Measurements from ENCODE around the gene PBX1. TPM values are rescaled to one million over a fixed set of nuclear protein-coding genes. Genes with fewer than 3 reads are reported as not detected.

PBX1 gene
- total RNA-seq, 4 donors from 2014 or later, result 14.4 to 34.6 (median 22.0) TPM

DNA sequence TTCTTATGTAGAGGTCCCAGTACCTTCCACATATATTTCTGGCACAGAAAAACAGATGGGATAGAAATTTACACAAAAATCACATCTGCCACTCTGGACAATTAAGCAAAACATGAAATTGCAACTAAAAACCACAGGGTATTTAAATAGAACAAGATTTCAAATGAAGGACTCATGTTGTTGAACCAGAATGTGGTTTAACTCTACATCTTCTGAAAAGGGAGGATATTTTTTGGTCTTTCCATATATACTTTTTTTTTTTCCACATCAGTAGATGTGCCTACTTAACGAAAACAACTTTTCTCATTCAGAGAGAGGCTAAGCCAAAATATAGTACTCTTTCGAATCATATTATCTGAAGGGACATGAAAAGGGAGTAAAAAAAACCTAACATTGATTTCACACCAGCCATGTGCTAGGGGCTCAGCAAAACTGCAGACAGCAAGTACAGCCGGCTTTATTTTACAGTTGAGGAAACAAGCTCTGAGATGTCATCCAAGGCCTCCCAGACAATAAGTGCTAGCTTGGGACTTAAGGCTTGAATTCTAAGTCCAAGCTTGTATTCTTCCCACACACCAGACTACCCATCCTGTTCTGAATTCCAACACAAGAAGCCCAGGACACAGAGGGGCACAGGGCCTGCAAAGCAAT, 208.9 kb downstream of the PBX1 start:
- H3K4me1 ChIP-seq, result peaks cover 44% of the 10 kb centered on the region
- H3K9me3 ChIP-seq, result no peaks in the 10 kb centered on the region
- 63% methylated on average over 3 of the region's 3 CpGs for WGBS
- H3K36me3 ChIP-seq, result no peaks in the 10 kb centered on the region
- H3K27ac ChIP-seq, result peak overlapping the region; percentile 42
- no peaks in the 10 kb centered on the region for H3K27me3 ChIP-seq
- H3K4me3 ChIP-seq, result no peak overlapping the region
- DNase-seq (ENCODE audit: low spot score in 2 of 2), result no peak
- TF ChIP-seq, protein P1, sequence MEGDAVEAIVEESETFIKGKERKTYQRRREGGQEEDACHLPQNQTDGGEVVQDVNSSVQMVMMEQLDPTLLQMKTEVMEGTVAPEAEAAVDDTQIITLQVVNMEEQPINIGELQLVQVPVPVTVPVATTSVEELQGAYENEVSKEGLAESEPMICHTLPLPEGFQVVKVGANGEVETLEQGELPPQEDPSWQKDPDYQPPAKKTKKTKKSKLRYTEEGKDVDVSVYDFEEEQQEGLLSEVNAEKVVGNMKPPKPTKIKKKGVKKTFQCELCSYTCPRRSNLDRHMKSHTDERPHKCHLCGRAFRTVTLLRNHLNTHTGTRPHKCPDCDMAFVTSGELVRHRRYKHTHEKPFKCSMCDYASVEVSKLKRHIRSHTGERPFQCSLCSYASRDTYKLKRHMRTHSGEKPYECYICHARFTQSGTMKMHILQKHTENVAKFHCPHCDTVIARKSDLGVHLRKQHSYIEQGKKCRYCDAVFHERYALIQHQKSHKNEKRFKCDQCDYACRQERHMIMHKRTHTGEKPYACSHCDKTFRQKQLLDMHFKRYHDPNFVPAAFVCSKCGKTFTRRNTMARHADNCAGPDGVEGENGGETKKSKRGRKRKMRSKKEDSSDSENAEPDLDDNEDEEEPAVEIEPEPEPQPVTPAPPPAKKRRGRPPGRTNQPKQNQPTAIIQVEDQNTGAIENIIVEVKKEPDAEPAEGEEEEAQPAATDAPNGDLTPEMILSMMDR (IDR thresholded peaks at IDR 0.05), result no peak
- TF ChIP-seq EP300 (IDR thresholded peaks at IDR 0.05) (no peak), POLR2AphosphoS5 (IDR thresholded peaks at IDR 0.05) (no peak), POLR2A (IDR thresholded peaks at IDR 0.05) (no peak)

DNA sequence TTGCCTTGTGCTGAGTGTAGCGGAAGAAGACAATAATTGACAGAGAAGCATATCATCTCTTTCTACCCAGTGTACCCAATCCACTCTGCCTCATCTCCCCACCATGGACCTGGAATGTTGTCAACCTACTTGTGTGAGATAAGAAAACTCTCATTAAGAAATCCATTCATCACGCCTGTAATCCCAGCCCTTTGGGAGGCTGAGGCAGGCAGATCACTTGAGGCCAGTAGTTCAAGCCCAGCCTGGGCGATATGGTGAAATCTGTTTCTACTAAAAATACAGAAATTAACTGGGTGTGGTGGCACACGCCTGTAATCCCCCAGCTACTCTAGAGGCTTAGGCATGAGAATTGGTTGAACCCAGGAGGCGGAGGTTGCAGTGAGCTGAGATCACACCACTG, 209.6 kb downstream of the PBX1 start:
- TF ChIP-seq POLR2A (IDR thresholded peaks at IDR 0.05) (no peak), EP300 (IDR thresholded peaks at IDR 0.05) (no peak), POLR2AphosphoS5 (IDR thresholded peaks at IDR 0.05) (no peak)
- TF ChIP-seq, protein P1 (IDR thresholded peaks at IDR 0.05), result no peak
- Histone ChIP-seq H3K9me3 (no peaks in the 10 kb centered on the region), H3K27me3 (no peaks in the 10 kb centered on the region), H3K27ac (peak overlapping the region; percentile 42), H3K36me3 (no peaks in the 10 kb centered on the region), H3K4me3 (no peak overlapping the region), H3K4me1 (peaks cover 50% of the 10 kb centered on the region)
- 65% methylated on average over 5 of the region's 5 CpGs for WGBS
- no peak for DNase-seq (ENCODE audit: low spot score in 2 of 2)

DNA sequence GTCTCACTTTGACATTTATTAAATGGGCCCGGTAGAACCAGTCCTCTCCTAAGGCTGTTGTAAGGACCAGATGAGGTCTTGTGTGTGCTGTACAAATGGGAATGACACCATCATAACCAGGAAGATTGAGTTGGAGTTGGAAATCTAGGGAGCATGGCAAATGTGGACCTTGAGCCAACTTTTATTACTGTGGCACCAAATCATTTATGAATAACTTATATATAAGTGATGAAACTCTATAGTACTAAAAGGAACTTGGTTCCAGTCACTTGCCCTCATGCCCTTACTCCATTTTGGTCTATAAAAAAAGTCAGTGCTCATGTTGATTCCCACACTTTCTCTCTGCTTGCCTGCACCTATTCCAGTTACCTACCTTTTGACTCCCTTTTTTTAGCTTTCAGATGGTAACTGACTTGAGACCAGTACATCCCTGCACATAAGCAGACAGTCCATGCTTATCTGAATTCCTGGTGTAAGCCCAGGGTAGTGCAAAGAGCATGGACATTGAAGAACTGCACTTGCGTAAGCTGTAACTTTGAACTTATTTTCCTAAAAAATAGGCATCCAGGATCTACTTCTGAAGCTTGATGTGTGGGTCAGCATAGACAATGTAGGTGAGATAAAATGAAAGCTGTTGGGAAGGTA, 210.6 kb downstream of the PBX1 start:
- WGBS, result 100% methylated on average over 2 of the region's 2 CpGs
- no peaks in the 10 kb centered on the region for H3K9me3 ChIP-seq
- peaks cover 54% of the 10 kb centered on the region for H3K4me1 ChIP-seq
- TF ChIP-seq, protein P1 (IDR thresholded peaks at IDR 0.05), result no peak
- TF ChIP-seq EP300 (IDR thresholded peaks at IDR 0.05), result no peak
- TF ChIP-seq POLR2A (IDR thresholded peaks at IDR 0.05), result no peak
- no peak for TF ChIP-seq POLR2AphosphoS5 (IDR thresholded peaks at IDR 0.05)
- H3K36me3 ChIP-seq, result no peaks in the 10 kb centered on the region
- no peaks in the 10 kb centered on the region for H3K27me3 ChIP-seq
- DNase-seq (ENCODE audit: low spot score in 2 of 2), result no peak
- H3K27ac ChIP-seq, result no peak overlapping the region
- H3K4me3 ChIP-seq, result no peak overlapping the region

DNA sequence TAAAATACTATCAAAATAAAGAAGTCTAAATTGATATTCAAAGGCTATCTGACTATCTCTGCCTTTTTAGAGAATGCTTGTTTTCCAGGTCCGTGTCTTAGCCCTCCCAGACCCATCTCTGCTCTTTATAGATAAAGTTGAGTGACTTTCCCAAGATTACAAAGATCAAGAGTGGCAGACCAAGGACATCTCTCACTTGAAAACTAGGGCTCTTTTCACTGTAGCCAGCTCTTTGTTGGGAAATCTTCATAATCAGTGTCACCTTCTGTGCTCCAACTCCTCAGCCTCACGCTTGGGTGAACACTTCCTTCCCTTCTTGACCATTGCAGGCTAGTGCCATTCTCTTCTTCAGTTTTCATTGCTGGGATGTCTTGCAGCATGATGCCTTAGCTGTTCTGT, 211.1 kb downstream of the PBX1 start:
- H3K27ac ChIP-seq, result no peak overlapping the region
- DNase-seq (ENCODE audit: low spot score in 2 of 2), result no peak
- WGBS, result 93% methylated on average over 2 of the region's 2 CpGs

DNA sequence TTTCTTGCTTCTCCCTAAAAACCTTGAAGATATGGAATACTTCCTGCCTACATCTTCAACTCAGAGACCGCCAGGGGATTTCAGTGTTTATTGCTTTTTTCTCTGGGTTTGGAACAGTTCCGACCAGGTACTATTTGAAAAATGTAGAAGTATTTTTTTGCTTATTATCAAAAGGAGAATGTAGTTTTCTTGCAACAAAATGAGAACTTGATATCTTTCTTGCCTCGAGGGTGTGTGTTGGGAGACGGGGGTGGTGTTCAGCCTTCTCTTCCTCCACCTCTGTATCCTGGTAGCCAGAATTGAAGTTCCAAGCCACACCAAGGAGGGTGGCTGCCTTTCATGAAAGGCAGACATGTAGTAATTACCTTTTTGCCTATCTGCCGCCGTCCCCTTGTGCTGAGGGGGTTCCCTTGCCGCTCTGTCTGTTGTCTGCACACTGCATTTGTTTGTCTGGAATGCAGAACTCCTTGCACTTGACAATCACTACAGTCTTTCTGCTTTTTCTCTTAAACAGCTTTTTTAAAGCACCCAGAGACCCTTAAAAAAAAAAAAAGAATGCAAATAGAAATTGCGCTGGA, 212.1 kb downstream of the PBX1 start:
- Histone ChIP-seq H3K4me1 (peaks cover 46% of the 10 kb centered on the region), H3K4me3 (no peak overlapping the region)
- no peak for TF ChIP-seq POLR2AphosphoS5 (IDR thresholded peaks at IDR 0.05)
- TF ChIP-seq EP300 (IDR thresholded peaks at IDR 0.05), result no peak
- TF ChIP-seq POLR2A (IDR thresholded peaks at IDR 0.05), result no peak
- TF ChIP-seq, protein P1 (IDR thresholded peaks at IDR 0.05), result no peak

More for the DNA sequence above, 211.1 kb downstream of the PBX1 start:
- Histone ChIP-seq H3K9me3 (no peaks in the 10 kb centered on the region), H3K27me3 (no peaks in the 10 kb centered on the region), H3K4me3 (no peak overlapping the region), H3K36me3 (no peaks in the 10 kb centered on the region), H3K4me1 (peaks cover 53% of the 10 kb centered on the region)
- TF ChIP-seq POLR2A (IDR thresholded peaks at IDR 0.05) (no peak), EP300 (IDR thresholded peaks at IDR 0.05) (no peak)

More for the DNA sequence above, 212.1 kb downstream of the PBX1 start:
- DNase-seq (ENCODE audit: low spot score in 2 of 2), result no peak
- 37% methylated on average over 8 of the region's 8 CpGs for WGBS
- peak overlapping the region; percentile 53 for H3K27ac ChIP-seq
- no peaks in the 10 kb centered on the region for H3K9me3 ChIP-seq
- H3K27me3 ChIP-seq, result no peaks in the 10 kb centered on the region
- H3K36me3 ChIP-seq, result no peaks in the 10 kb centered on the region
